ENCODE measurements around the gene CHD1.

Gene CHD1

DNA sequence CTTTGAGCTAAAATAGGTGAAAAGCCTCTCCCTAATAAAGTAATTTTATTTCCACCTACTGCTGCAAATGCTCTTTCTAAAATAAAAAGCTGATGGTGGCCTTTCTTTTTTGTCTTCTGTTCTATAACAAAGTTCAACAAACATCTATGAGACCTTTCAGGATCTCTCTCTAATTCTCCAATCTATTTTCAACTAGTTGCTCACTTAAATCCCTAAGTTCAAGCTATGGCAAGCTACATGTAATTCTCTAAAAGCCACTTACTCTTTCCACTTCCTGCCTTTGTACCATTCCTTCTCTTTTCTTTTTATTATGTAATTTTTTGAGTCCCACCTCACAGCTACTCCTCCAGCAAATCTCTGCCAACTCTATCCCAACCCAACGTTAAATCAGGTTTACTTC is 20.9 kb downstream of the CHD1 start:
- TF ChIP-seq, protein P1, sequence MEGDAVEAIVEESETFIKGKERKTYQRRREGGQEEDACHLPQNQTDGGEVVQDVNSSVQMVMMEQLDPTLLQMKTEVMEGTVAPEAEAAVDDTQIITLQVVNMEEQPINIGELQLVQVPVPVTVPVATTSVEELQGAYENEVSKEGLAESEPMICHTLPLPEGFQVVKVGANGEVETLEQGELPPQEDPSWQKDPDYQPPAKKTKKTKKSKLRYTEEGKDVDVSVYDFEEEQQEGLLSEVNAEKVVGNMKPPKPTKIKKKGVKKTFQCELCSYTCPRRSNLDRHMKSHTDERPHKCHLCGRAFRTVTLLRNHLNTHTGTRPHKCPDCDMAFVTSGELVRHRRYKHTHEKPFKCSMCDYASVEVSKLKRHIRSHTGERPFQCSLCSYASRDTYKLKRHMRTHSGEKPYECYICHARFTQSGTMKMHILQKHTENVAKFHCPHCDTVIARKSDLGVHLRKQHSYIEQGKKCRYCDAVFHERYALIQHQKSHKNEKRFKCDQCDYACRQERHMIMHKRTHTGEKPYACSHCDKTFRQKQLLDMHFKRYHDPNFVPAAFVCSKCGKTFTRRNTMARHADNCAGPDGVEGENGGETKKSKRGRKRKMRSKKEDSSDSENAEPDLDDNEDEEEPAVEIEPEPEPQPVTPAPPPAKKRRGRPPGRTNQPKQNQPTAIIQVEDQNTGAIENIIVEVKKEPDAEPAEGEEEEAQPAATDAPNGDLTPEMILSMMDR (IDR thresholded peaks at IDR 0.05; ENCODE audit: extremely low read depth, missing control alignments) = no peak
- DNase-seq (ENCODE audit: low spot score) = no peak

DNA sequence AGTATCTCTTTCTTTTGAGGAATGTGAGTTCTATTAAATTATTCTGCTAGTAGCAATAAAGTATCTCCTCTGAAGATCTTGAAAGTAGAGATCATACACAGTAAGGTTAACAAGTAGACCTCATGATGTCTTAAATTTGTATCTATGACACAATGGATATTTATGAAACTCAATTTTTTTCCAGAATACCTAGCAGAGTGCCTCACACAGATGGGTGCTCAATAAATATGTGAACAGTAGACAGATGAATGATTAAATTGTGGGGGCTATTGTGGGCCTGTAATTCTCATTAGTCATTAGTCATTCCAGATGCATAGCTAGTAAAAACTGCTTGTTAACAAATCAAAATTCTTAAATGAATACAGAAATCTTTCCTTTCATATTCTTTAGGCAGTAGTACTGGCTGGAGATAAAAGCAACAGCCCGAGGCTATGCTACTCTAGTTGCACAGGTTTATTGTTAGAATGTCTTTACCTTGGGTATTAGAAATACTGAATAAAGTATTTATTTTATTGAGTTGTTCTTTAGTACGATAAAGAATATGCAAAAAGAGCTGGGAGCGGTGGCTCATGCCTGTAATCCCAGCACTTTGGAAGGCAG is 22.0 kb downstream of the CHD1 start:
- TF ChIP-seq, protein P1 (IDR thresholded peaks at IDR 0.05; ENCODE audit: extremely low read depth, missing control alignments) = no peak
- DNase-seq (ENCODE audit: low spot score) = no peak

DNA sequence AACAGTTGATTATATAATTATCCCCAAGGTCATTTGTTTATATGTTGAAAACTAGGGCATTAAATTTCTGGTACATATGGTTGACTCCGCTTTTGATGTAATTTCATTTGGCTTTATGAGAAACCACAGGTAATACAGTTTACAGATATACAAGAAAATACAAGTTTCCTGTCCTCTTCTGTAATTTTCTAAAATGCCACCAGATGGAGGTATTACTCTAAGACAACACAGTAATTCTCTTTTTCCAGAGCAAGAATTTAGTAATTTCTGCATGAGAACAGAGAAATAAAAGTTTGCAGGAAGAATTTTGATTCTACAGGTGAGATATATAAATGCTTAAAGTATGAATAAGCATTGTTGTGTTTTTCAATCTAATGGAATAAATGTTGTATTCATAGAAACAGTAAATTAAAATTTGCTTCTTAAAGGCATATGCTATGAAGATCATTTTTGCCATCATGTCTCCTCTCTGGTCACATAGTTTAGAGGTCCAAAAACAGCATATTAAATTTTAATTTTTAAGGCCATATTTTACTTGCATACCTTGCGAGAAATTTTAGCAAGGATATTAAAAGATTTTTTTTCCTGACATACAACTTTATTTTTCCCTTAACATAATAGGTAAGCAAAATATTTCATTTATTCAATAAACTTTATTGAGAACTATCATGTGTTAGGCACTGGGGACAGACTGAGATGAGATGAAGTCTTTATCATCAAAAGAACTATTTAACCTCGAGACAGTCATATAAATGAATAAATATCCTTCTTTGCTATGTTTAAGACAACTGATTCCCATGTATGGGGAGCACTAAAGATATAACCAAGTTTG is 22.7 kb downstream of the CHD1 start:
- no peak for DNase-seq (ENCODE audit: low spot score)
- TF ChIP-seq, protein P1 (IDR thresholded peaks at IDR 0.05; ENCODE audit: extremely low read depth, missing control alignments) = no peak

DNA sequence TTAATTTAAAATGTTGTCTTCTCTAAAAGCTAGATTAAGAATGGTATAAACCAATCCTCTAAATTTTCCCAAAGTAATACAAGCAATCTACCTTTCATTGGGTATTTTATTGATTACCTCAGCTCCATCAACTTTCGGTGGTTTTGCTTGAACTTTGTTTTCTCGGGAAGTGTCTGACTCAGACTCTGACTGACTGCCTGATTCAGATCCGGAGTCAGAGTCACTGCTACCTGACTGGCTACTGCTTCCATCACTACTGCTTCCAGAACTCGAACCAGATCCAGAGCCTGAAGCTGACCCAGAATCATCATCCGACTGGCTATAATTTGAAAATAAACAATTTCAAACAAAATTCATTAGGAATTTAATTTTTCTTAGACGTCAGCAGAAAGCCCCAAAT is 24.0 kb downstream of the CHD1 start:
- TF ChIP-seq, protein P1 (IDR thresholded peaks at IDR 0.05; ENCODE audit: extremely low read depth, missing control alignments) = no peak
- DNase-seq (ENCODE audit: low spot score) = no peak

DNA sequence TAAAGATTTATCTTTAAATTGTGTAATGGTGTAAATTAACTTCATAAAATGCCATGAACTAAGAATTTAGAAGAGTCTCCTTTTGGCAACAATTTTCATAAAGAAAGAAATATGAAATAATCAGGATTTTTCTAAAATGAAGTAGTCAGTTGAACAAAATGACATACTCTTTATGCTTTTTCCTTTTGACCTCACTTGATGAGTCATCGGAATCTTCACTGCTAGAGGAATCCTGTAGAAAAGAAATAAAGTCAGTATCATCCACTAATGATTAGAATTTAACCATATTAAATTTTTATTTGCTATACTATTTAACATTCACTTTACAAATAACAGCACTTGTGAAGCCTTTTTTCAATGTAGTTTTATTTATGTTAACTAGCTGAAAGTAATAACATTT is 26.1 kb downstream of the CHD1 start:
- DNase-seq (ENCODE audit: low spot score) = no peak
- TF ChIP-seq, protein P1 (IDR thresholded peaks at IDR 0.05; ENCODE audit: extremely low read depth, missing control alignments) = no peak

DNA sequence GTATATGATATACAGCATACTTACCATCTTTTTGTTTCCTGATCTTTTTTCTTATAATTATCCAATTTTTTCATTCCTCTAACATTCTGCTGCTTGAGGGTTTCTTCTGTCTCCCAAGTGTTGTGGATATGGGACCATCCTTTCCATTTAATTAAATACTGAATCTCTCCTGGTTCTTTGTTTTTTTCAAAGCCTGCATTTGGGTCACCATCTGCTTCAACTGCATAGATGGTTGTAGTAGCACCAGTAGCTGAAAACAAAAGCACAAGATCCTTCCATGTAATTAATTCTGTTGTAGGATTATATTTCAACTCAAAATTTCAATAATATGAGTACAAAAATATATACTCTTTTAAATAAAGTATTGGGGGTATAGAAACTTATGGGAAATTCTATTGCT is 29.4 kb downstream of the CHD1 start:
- no peak for DNase-seq (ENCODE audit: low spot score)
- TF ChIP-seq, protein P1 (IDR thresholded peaks at IDR 0.05; ENCODE audit: extremely low read depth, missing control alignments) = no peak

DNA sequence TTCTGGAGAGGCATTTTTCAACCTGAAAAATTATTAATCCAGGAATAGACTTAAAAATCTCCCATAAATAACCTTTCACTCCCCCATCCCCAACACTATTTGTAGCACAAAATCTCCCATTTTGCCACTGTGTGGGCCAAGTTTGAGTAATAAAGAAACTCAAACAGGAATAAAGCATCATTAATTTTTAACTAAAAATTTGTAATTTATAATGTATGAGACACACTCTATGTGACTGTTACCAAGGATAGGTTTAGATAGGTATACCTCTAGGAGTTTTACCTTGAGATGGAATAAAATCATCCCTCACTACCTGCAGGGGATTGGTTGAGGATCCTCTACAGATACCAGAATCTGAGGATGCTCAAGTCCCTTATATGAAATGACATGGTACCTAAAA is 30.1 kb downstream of the CHD1 start:
- DNase-seq (ENCODE audit: low spot score) = no peak
- TF ChIP-seq, protein P1 (IDR thresholded peaks at IDR 0.05; ENCODE audit: extremely low read depth, missing control alignments) = no peak

Data from GM20000 (cell line).